Measurements from ENCODE around the gene SRCAP. TPM values are rescaled to one million over a fixed set of nuclear protein-coding genes. Genes with fewer than 3 reads are reported as not detected.

SRCAP gene
- total RNA-seq, 1 experiment from 2014 or later, result 57.4 TPM

DNA sequence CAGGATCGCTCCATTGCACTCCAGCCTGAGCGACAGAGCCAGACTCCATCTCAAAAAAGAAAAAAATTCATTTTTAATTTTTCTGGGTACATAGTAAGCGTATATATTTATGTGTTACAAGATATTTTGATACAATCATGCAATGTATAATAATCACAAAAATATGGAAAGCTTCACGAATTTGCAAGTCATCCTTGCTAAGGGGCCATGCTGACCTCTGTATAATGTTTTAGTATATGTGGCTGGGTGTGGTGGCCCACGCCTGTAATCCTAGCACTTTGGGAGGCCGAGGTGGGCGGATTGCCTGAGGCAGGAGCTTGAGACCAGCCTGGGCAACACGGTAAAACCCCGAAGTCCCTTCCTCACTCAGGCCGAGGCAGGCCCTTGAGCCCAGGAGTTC is 23.8 kb upstream of the SRCAP start:
- H3K27me3 Mint-ChIP-seq (ENCODE audit: insufficient read depth, unreplicated experiment), result no peaks in the 10 kb centered on the region
- Histone ChIP-seq H3K4me1 (no peaks in the 10 kb centered on the region), H3K27me3 (replicated peaks; ENCODE audit: control insufficient read depth, insufficient read depth, low read length) (no peaks in the 10 kb centered on the region), H3K4me3 (ENCODE audit: low read depth, low read length) (no peak overlapping the region), H3K9me3 (no peaks in the 10 kb centered on the region), H3K36me3 (ENCODE audit: control insufficient read depth, insufficient read depth, low read length) (no peaks in the 10 kb centered on the region)
- H3K4me3 Mint-ChIP-seq (ENCODE audit: unreplicated experiment), result no peak overlapping the region
- no peak for DNase-seq
- BruUV-seq (replicated peaks), result no TSS peak
- H3K9me3 Mint-ChIP-seq (ENCODE audit: unreplicated experiment), result no peaks in the 10 kb centered on the region
- H3K4me1 Mint-ChIP-seq (ENCODE audit: low read depth, unreplicated experiment), result no peaks in the 10 kb centered on the region
- ChIA-PET CTCF (no interaction called here), POLR2A (interaction anchor here (0.6 kb wide), 1 partner anchor 140 kb away, joined by 3 read pairs; the partner anchor contains the start of gene ZNF747)
- H3K36me3 Mint-ChIP-seq (ENCODE audit: insufficient read depth, unreplicated experiment), result no peaks in the 10 kb centered on the region
- TF ChIP-seq, protein P1, sequence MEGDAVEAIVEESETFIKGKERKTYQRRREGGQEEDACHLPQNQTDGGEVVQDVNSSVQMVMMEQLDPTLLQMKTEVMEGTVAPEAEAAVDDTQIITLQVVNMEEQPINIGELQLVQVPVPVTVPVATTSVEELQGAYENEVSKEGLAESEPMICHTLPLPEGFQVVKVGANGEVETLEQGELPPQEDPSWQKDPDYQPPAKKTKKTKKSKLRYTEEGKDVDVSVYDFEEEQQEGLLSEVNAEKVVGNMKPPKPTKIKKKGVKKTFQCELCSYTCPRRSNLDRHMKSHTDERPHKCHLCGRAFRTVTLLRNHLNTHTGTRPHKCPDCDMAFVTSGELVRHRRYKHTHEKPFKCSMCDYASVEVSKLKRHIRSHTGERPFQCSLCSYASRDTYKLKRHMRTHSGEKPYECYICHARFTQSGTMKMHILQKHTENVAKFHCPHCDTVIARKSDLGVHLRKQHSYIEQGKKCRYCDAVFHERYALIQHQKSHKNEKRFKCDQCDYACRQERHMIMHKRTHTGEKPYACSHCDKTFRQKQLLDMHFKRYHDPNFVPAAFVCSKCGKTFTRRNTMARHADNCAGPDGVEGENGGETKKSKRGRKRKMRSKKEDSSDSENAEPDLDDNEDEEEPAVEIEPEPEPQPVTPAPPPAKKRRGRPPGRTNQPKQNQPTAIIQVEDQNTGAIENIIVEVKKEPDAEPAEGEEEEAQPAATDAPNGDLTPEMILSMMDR (IDR thresholded peaks at IDR 0.05; ENCODE audit: insufficient read depth in 1 of 2, low read depth in 1 of 2, low read length in 1 of 2, severe bottlenecking in 1 of 2, unreplicated experiment in 1 of 2), result no peak
- no peak overlapping the region for H3K27ac Mint-ChIP-seq (ENCODE audit: unreplicated experiment)
- intact Hi-C loops (cut with micrococcal nuclease; ENCODE audit: unreplicated experiment), result no loop called here

GRCh38 chr16:30677931-30678585 is 20.9 kb upstream of the SRCAP start:
- Histone ChIP-seq H3K9me3 (no peaks in the 10 kb centered on the region), H3K27me3 (replicated peaks; ENCODE audit: control insufficient read depth, insufficient read depth, low read length) (no peaks in the 10 kb centered on the region), H3K36me3 (ENCODE audit: control insufficient read depth, insufficient read depth, low read length) (no peaks in the 10 kb centered on the region), H3K4me3 (ENCODE audit: low read depth, low read length) (no peak overlapping the region), H3K4me1 (0 out of 2 replicates have a peak, but pooled peaks cover 3% of the 10 kb centered on the region)
- TF ChIP-seq, protein P1 (IDR thresholded peaks at IDR 0.05; ENCODE audit: insufficient read depth in 1 of 2, low read depth in 1 of 2, low read length in 1 of 2, severe bottlenecking in 1 of 2, unreplicated experiment in 1 of 2), result no peak
- CTCF ChIA-PET, result no interaction called here
- BruUV-seq (replicated peaks), result no TSS peak
- intact Hi-C loops (cut with micrococcal nuclease; ENCODE audit: unreplicated experiment), result no loop called here
- no peak overlapping the region for H3K4me3 Mint-ChIP-seq (ENCODE audit: unreplicated experiment)
- POLR2A ChIA-PET, result interaction anchor here (0.6 kb wide), 1 partner anchor 586 kb away, joined by 3 read pairs; no protein-coding TSS in a partner anchor
- no peaks in the 10 kb centered on the region for H3K4me1 Mint-ChIP-seq (ENCODE audit: low read depth, unreplicated experiment)
- H3K27ac Mint-ChIP-seq (ENCODE audit: unreplicated experiment), result no peak overlapping the region
- no peaks in the 10 kb centered on the region for H3K27me3 Mint-ChIP-seq (ENCODE audit: insufficient read depth, unreplicated experiment)
- no peak for DNase-seq
- no peaks in the 10 kb centered on the region for H3K36me3 Mint-ChIP-seq (ENCODE audit: insufficient read depth, unreplicated experiment)
- H3K9me3 Mint-ChIP-seq (ENCODE audit: unreplicated experiment), result no peaks in the 10 kb centered on the region

- no peaks in the 10 kb centered on the region for H3K9me3 Mint-ChIP-seq (ENCODE audit: unreplicated experiment)
- Histone ChIP-seq H3K27me3 (replicated peaks; ENCODE audit: control insufficient read depth, insufficient read depth, low read length) (no peaks in the 10 kb centered on the region), H3K4me1 (0 out of 2 replicates have a peak, but pooled peaks cover 3% of the 10 kb centered on the region), H3K4me3 (ENCODE audit: low read depth, low read length) (no peak overlapping the region), H3K36me3 (ENCODE audit: control insufficient read depth, insufficient read depth, low read length) (no peaks in the 10 kb centered on the region), H3K9me3 (no peaks in the 10 kb centered on the region)
- no peak overlapping the region for H3K4me3 Mint-ChIP-seq (ENCODE audit: unreplicated experiment)
- POLR2A ChIA-PET, result no interaction called here
- CTCF ChIA-PET, result no interaction called here
- H3K27ac Mint-ChIP-seq (ENCODE audit: unreplicated experiment), result no peak overlapping the region
- no peaks in the 10 kb centered on the region for H3K4me1 Mint-ChIP-seq (ENCODE audit: low read depth, unreplicated experiment)
- H3K27me3 Mint-ChIP-seq (ENCODE audit: insufficient read depth, unreplicated experiment), result no peaks in the 10 kb centered on the region
- TF ChIP-seq, protein P1 (IDR thresholded peaks at IDR 0.05; ENCODE audit: insufficient read depth in 1 of 2, low read depth in 1 of 2, low read length in 1 of 2, severe bottlenecking in 1 of 2, unreplicated experiment in 1 of 2), result no peak
- H3K36me3 Mint-ChIP-seq (ENCODE audit: insufficient read depth, unreplicated experiment), result no peaks in the 10 kb centered on the region
- no peak for DNase-seq
- intact Hi-C loops (cut with micrococcal nuclease; ENCODE audit: unreplicated experiment), result no loop called here
- no TSS peak for BruUV-seq (replicated peaks)
Measured at GRCh38 chr16:30678586-30678970, 20.4 kb upstream of the SRCAP start.

All from Caco-2 (cell line).